Astrocyte of the spinal cord (primary cell): ENCODE data around the gene BARX2.

Experiments used
- DNase-seq: peaks from one replicate; pipeline ENCODE4 v3.0.0; 2011; ENCODE audit warnings: low read depth, low spot score
- H3K4me3 ChIP-seq: 2 replicates; pipeline ENCODE4 v1.5.1; 2011; ENCODE audit warnings: low read depth, mild to moderate bottlenecking, low read length, moderate library complexity
- CTCF ChIP-seq: IDR thresholded peaks from 2 replicates; pipeline ENCODE4 v1.5.1; 2012; ENCODE audit warnings: low read depth, mild to moderate bottlenecking, low read length, inconsistent platforms
- in situ Hi-C: cut with HindIII; loops from 2 replicates; pipeline ENCODE4 v1.10.0; 2017; ENCODE audit warnings: low sequenced_read_pairs

The BARX2 gene

DNA sequence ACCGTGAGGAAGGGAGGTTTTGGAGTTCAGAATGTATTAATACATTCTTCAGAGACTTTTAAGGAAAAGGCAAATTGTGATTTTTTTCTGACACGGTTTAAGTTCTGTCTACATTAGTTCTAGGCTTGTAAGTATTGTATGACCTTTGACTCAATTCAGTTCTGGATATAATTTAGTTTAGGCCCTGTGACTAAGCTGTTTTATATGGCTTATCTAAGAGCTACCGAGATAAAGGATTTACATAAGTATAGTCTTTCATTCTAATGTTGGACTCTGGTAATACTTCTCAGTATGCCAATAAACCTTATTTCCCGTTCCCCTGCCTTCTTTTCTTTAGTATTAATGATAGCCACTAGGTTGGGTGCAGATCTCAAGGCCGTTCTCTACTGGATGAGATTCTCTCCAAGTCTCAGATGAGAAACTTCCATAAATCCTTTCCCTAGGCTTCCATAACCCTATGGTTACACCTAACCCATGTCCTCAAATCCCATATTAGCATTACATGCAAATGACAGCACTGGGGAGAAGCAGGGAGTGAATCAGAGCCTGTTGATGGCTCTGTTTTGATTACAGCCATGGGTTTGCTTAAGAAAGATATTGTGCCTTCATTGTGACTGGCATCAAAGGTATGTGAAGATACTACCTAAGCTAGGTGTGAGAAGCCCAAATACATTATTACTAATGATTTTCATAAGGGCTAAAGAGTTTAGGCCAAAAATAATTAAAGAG is 38.7 kb downstream of the BARX2 start:
- DNase-seq, result no peak
- TF ChIP-seq CTCF, result no peak
- no peak overlapping the region for H3K4me3 ChIP-seq
- in situ Hi-C loops, result no loop called here

GRCh38 chr11:129416080-129416820 is 40.6 kb downstream of the BARX2 start:
- no peak for TF ChIP-seq CTCF
- no peak for DNase-seq
- in situ Hi-C loops, result no loop called here
- H3K4me3 ChIP-seq, result no peak overlapping the region

GRCh38 chr11:129417458-129417857 is 41.8 kb downstream of the BARX2 start:
- no peak for DNase-seq
- in situ Hi-C loops, result no loop called here
- no peak overlapping the region for H3K4me3 ChIP-seq
- no peak for TF ChIP-seq CTCF

- TF ChIP-seq CTCF, result no peak
- no peak for DNase-seq
- no peak overlapping the region for H3K4me3 ChIP-seq
- in situ Hi-C loops, result no loop called here
These were observed 42.4 kb downstream of the BARX2 start for GRCh38 chr11:129418039-129418438.

DNA sequence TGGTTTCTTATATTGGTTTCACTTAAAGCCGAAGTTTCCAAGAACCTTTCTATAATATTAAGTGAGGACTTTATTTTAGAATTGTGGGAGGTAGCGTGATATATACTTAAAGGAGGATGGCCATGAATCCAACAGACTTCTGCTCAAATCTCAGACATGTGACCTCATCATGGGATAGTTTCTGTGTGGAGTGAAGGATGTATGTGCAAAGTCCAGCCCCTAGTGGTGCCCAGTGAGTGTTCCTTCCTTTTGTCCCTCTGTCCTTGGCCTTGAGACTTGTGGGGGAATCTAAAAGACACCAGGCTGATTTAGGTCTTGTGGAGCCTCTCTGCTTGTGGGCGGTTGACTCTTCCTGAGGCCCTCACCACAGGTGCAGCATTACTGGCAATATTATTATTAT is 43.7 kb downstream of the BARX2 start:
- in situ Hi-C loops, result no loop called here
- TF ChIP-seq CTCF, result no peak
- H3K4me3 ChIP-seq, result no peak overlapping the region
- no peak for DNase-seq

DNA sequence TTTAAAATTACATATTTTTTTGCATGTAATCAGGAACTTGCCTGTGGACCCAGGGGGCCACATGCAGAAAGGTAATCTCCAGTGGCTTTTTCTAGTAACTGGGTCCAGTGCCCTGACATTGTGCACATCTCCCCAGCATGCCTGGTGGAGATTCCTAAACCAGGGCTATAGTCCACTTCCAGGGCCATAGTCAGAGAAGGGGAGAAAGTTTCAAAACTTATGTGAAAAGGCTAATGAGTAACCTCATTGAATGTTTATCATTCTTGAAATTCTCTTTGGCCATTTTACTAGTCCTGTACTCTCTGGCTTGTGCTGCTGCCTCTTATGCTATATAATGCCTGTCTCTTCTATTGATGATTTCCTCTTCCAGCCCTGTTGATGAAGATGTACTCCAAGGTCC is 47.8 kb downstream of the BARX2 start:
- H3K4me3 ChIP-seq, result no peak overlapping the region
- in situ Hi-C loops, result no loop called here
- TF ChIP-seq CTCF, result no peak

More for the DNA sequence above, 47.8 kb downstream of the BARX2 start:
- DNase-seq, result no peak
